D721Med (cell line): ENCODE results near the gene CCDC149.

Source experiments
- DNase-seq: peaks from one replicate; pipeline ENCODE4 v3.0.0; 2011; ENCODE audit warnings: low spot score; ENCODE audit not compliant: insufficient read length
- FAIRE-seq: peaks from 2 replicates; lab custom pipeline; 2011; peaks lifted over from hg19 to GRCh38; lab: Jason Lieb, UNC
- CTCF ChIP-seq: IDR thresholded peaks from 2 replicates; pipeline ENCODE4 v1.5.1; 2012; ENCODE audit warnings: mild to moderate bottlenecking, control low read depth; ENCODE audit not compliant: insufficient read depth; ENCODE audit errors: missing control alignments

The CCDC149 gene

GRCh38 chr4:24783506-24783905 is 129.3 kb downstream of the CCDC149 start:
- DNase-seq (no peak), FAIRE-seq (no peak)

GRCh38 chr4:24781999-24782745 is 130.7 kb downstream of the CCDC149 start:
- DNase-seq (no peak), FAIRE-seq (no peak)
- TF ChIP-seq CTCF: no peak

More at GRCh38 chr4:24783506-24783905, 129.3 kb downstream of the CCDC149 start:
- TF ChIP-seq CTCF: no peak

GRCh38 chr4:24780936-24781495 is 131.8 kb downstream of the CCDC149 start:
- no peak for TF ChIP-seq CTCF

GRCh38 chr4:24778464-24779225 is 134.2 kb downstream of the CCDC149 start:
- FAIRE-seq: no peak
- no peak for DNase-seq
- no peak for TF ChIP-seq CTCF

More at GRCh38 chr4:24780936-24781495, 131.8 kb downstream of the CCDC149 start:
- FAIRE-seq (no peak), DNase-seq (no peak)

GRCh38 chr4:24777536-24778463 is 135.0 kb downstream of the CCDC149 start:
- no peak for FAIRE-seq
- TF ChIP-seq CTCF: no peak

GRCh38 chr4:24775750-24776149 is 137.1 kb downstream of the CCDC149 start:
- TF ChIP-seq CTCF: no peak
- FAIRE-seq: no peak

More at GRCh38 chr4:24777536-24778463, 135.0 kb downstream of the CCDC149 start:
- DNase-seq: no peak

More at GRCh38 chr4:24775750-24776149, 137.1 kb downstream of the CCDC149 start:
- no peak for DNase-seq
